RWPE1 (cell line): Measurements from ENCODE around the gene SH3TC2.
A peak's percentile ranks its signal among the peaks of the same experiment; 100 is the strongest.

Experiments
- CTCF ChIA-PET: fragments of 350-600 bp; sonication (Branson Sonifier 250); formaldehyde crosslinking; extraction: SDS; loops from one replicate; lab custom pipeline; 2021; lab: Yijun Ruan, JAX
- POLR2A ChIA-PET: fragments of 400-600 bp; formaldehyde crosslinking; extraction: SDS; loops from one replicate; lab custom pipeline; 2020; ENCODE audit warnings: antibody characterized with exemption; ENCODE audit not compliant: low non-redundant PET; lab: Yijun Ruan, JAX
- DNase-seq: peaks from one replicate; pipeline ENCODE4 v3.0.0; 2012; ENCODE audit warnings: low spot score
- H3K27ac ChIP-seq: fragments of 450-650 bp; 2 replicates; pipeline ENCODE4 v1.5.1; 2017
- CTCF ChIP-seq: fragments of 450-650 bp; conservative IDR thresholded peaks from 2 replicates; pipeline ENCODE4 v1.5.1; 2017; ENCODE audit warnings: low read depth, mild to moderate bottlenecking

SH3TC2 gene

GRCh38 chr5:148974642-148975327 lies 88.1 kb downstream of the SH3TC2 start:
- DNase-seq, result peak; percentile 42
- CTCF ChIA-PET, result no interaction called here
- peak overlapping the region; percentile 97 for H3K27ac ChIP-seq
- POLR2A ChIA-PET, result no interaction called here
- TF ChIP-seq CTCF, result no peak

GRCh38 chr5:148973455-148973854 lies 89.4 kb downstream of the SH3TC2 start:
- TF ChIP-seq CTCF, result no peak
- DNase-seq, result no peak
- POLR2A ChIA-PET, result no interaction called here
- H3K27ac ChIP-seq, result peak overlapping the region; percentile 97
- CTCF ChIA-PET, result interaction anchor here (1.0 kb wide), 1 partner anchor 229 kb away, joined by 4 read pairs; no protein-coding TSS in a partner anchor

- ChIA-PET CTCF (interaction anchor here (0.7 kb wide), 1 partner anchor 786 kb away, joined by 4 read pairs; no protein-coding TSS in a partner anchor), POLR2A (no interaction called here)
- peak; percentile 93 for DNase-seq
- TF ChIP-seq CTCF, result no peak
- peak overlapping the region; percentile 97 for H3K27ac ChIP-seq
Observed at GRCh38 chr5:148972974-148973374, 89.9 kb downstream of the SH3TC2 start.

GRCh38 chr5:148972396-148972795 lies 90.5 kb downstream of the SH3TC2 start:
- H3K27ac ChIP-seq, result peak overlapping the region; percentile 97
- ChIA-PET CTCF (interaction anchor here (0.7 to 0.9 kb wide), 3 partner anchors 15 to 786 kb away, joined by 3 to 4 read pairs (median 4); partner anchors contain the start of gene ADRB2), POLR2A (no interaction called here)
- no peak for TF ChIP-seq CTCF
- no peak for DNase-seq

- no peak for DNase-seq
- no peak for TF ChIP-seq CTCF
- ChIA-PET POLR2A (no interaction called here), CTCF (interaction anchor here (0.6 kb wide), 2 partner anchors 132 to 391 kb away, joined by 3 read pairs; no protein-coding TSS in a partner anchor)
- H3K27ac ChIP-seq, result no peak overlapping the region
Observed at GRCh38 chr5:148970876-148971275, 92.0 kb downstream of the SH3TC2 start.

- ChIA-PET CTCF (interaction anchor here (1.5 kb wide), 1 partner anchor 58 kb away, joined by 7 read pairs; no protein-coding TSS in a partner anchor), POLR2A (no interaction called here)
- DNase-seq, result no peak
- peak overlapping the region; percentile 79 for H3K27ac ChIP-seq
- no peak for TF ChIP-seq CTCF
Observed at GRCh38 chr5:148970228-148970627, 92.6 kb downstream of the SH3TC2 start.
